Common myeloid progenitor, CD34-positive (primary cell): ENCODE data around the gene PCDHB12.
"Not testable (repeated sequence)": the region's sequence is repeated elsewhere in the genome, so short reads cannot be mapped to it uniquely, and the experiment has no call there.

Experiments
- CTCF ChIA-PET: fragments of 350-600 bp; sonication (Branson Sonifier 250); formaldehyde crosslinking; loops from one replicate; lab custom pipeline; 2021; ENCODE audit warnings: antibody characterized with exemption; lab: Charles Lee
- POLR2A ChIA-PET: fragments of 350-600 bp; sonication (Branson Sonifier 250); formaldehyde crosslinking; loops from one replicate; lab custom pipeline; 2021; ENCODE audit warnings: antibody characterized with exemption; lab: Charles Lee
- DNase-seq, 3 donors: peaks; one replicate each; pipeline versions ENCODE4 v3.0.0 to v3.0.0-alpha.2; 2013
- H3K27ac ChIP-seq, 2 experiments: 1 replicate in 1 of 2; 2 replicates in 1 of 2; pipeline ENCODE4 v1.7.0; 2013; ENCODE audit warnings: inconsistent platforms in 2 of 2, low read length in 2 of 2, mild to moderate bottlenecking in 2 of 2, low read depth in 1 of 2, moderate library complexity in 1 of 2; ENCODE audit not compliant: severe bottlenecking in 2 of 2, insufficient read depth in 1 of 2, poor library complexity in 1 of 2
- H3K27me3 ChIP-seq, 5 experiments: replicated peaks in 2 of 5; 1 replicate in 3 of 5; 2 replicates in 2 of 5; pipeline versions ENCODE4 v1.6.1 to v1.7.0; 2013; ENCODE audit warnings: low read length in 4 of 5, mild to moderate bottlenecking in 2 of 5, moderate library complexity in 2 of 5, inconsistent platforms in 1 of 5; ENCODE audit not compliant: insufficient read depth in 5 of 5, control insufficient read depth in 4 of 5
- H3K36me3 ChIP-seq, 4 experiments: 1 replicate in 2 of 4; 2 replicates in 2 of 4; pipeline versions ENCODE4 v1.6.1 to v1.7.0; 2013; ENCODE audit warnings: low read length in 3 of 4, control low read depth in 1 of 4, mild to moderate bottlenecking in 1 of 4; ENCODE audit not compliant: control insufficient read depth in 4 of 4, insufficient read depth in 4 of 4
- H3K4me1 ChIP-seq, 4 experiments: 1 replicate in 3 of 4; 2 replicates in 1 of 4; pipeline versions ENCODE4 v1.6.1 to v1.7.1; 2013; ENCODE audit warnings: low read length in 3 of 4, mild to moderate bottlenecking in 3 of 4, control low read depth in 1 of 4, inconsistent platforms in 1 of 4, moderate library complexity in 1 of 4; ENCODE audit not compliant: control insufficient read depth in 4 of 4, insufficient read depth in 4 of 4; ENCODE audit errors: control extremely low read depth in 1 of 4
- H3K4me3 ChIP-seq, 7 experiments: 1 replicate in 4 of 7; 2 replicates in 3 of 7; pipeline versions ENCODE4 v1.5.1 to v1.7.0; 2013; ENCODE audit warnings: mild to moderate bottlenecking in 7 of 7, low read length in 6 of 7, moderate library complexity in 6 of 7, inconsistent platforms in 2 of 7, low read depth in 2 of 7, control low read depth in 1 of 7; ENCODE audit not compliant: insufficient read depth in 4 of 7, control insufficient read depth in 1 of 7; ENCODE audit errors: extremely low read depth in 1 of 7
- H3K9me3 ChIP-seq, 5 experiments: 1 replicate in 4 of 5; 2 replicates in 1 of 5; pipeline versions ENCODE4 v1.6.1 to v1.7.1; 2013; ENCODE audit warnings: low read length in 4 of 5, mild to moderate bottlenecking in 2 of 5, inconsistent platforms in 1 of 5, low read depth in 1 of 5, moderate library complexity in 1 of 5; ENCODE audit not compliant: control insufficient read depth in 4 of 5, insufficient read depth in 2 of 5; ENCODE audit errors: control extremely low read depth in 1 of 5
- WGBS: methylation state at CpG from one replicate; pipeline ENCODE4 v1.1.5; 2013; ENCODE audit not compliant: insufficient coverage; 5-methylcytosine and 5-hydroxymethylcytosine counted together

The PCDHB12 gene

GRCh38 chr5:141241496-141241895, 33.0 kb downstream of the PCDHB12 start:
- CTCF ChIA-PET = no interaction called here
- WGBS = 18% methylated on average over 43 of the region's 43 CpGs

GRCh38 chr5:141245250-141245717, 36.8 kb downstream of the PCDHB12 start, which contains the start of gene PCDHB15:
PCDHB15 (plus strand) TSS chr5:141245395; CDS start chr5:141245579, 184 bp downstream.
- Histone ChIP-seq H3K27ac (no peak within 1 kb of the TSS), H3K27me3 (peaks cover 0 to 45% (median 13%) of the 10 kb centered on the region in 5 experiments), H3K9me3 (peaks cover 14 to 79% (median 51%) of the 10 kb centered on the region in 5 experiments), H3K4me1 (no peaks in the 10 kb centered on the region), H3K36me3 (no peaks in the 10 kb centered on the region), H3K4me3 (peak within 1 kb of the TSS in 5 of 7 experiments; percentile 1 to 39 (median 20))
- DNase-seq = peak; percentile 4 to 13 (median 11)
- ChIA-PET CTCF (no interaction called here), POLR2A (no interaction called here)
- WGBS = 15% methylated on average over 15 of the region's 16 CpGs

More at GRCh38 chr5:141241496-141241895, 33.0 kb downstream of the PCDHB12 start:
- POLR2A ChIA-PET = no interaction called here
- peaks cover 17 to 84% (median 50%) of the 10 kb centered on the region in 5 experiments for H3K9me3 ChIP-seq
- H3K27ac ChIP-seq = no peak overlapping the region
- no peak overlapping the region for H3K4me3 ChIP-seq
- DNase-seq = no peak
- H3K27me3 ChIP-seq = peaks cover 0 to 56% (median 13%) of the 10 kb centered on the region in 5 experiments
- no peaks in the 10 kb centered on the region for H3K36me3 ChIP-seq
- H3K4me1 ChIP-seq = no peaks in the 10 kb centered on the region

- DNase-seq, H3K4me1 ChIP-seq, H3K36me3 ChIP-seq, H3K4me3 ChIP-seq, H3K27ac ChIP-seq, POLR2A ChIA-PET, CTCF ChIA-PET: not testable (repeated sequence)
- Histone ChIP-seq H3K9me3 (peaks cover 14 to 73% (median 45%) of the 10 kb centered on the region in 5 experiments), H3K27me3 (peaks cover 0 to 28% (median 4%) of the 10 kb centered on the region in 5 experiments)
- WGBS = 29% methylated on average over 11 of the region's 42 CpGs
Observed at GRCh38 chr5:141246971-141247370, 38.5 kb downstream of the PCDHB12 start.

- H3K27ac ChIP-seq, H3K4me3 ChIP-seq, H3K4me1 ChIP-seq, H3K36me3 ChIP-seq, DNase-seq, CTCF ChIA-PET, POLR2A ChIA-PET: not testable (repeated sequence)
- Histone ChIP-seq H3K27me3 (peaks cover 0 to 24% (median 2%) of the 10 kb centered on the region in 5 experiments), H3K9me3 (peaks cover 11 to 69% (median 44%) of the 10 kb centered on the region in 5 experiments)
- 36% methylated on average over 19 of the region's 34 CpGs for WGBS
Observed at GRCh38 chr5:141247434-141247833, 38.9 kb downstream of the PCDHB12 start.

- CTCF ChIA-PET = no interaction called here
- peaks cover 13 to 70% (median 42%) of the 10 kb centered on the region in 5 experiments for H3K9me3 ChIP-seq
- H3K36me3 ChIP-seq = no peaks in the 10 kb centered on the region
- DNase-seq = no peak
- H3K4me1 ChIP-seq = no peaks in the 10 kb centered on the region
- H3K4me3 ChIP-seq = no peak overlapping the region
- H3K27ac ChIP-seq = no peak overlapping the region
- POLR2A ChIA-PET = no interaction called here
- H3K27me3 ChIP-seq = peaks cover 0 to 9% (median 2%) of the 10 kb centered on the region in 5 experiments
Observed at GRCh38 chr5:141250576-141250975, 42.1 kb downstream of the PCDHB12 start.

- no peak overlapping the region for H3K4me3 ChIP-seq
- no peak for DNase-seq
- H3K27me3 ChIP-seq = no peaks in the 10 kb centered on the region
- H3K36me3 ChIP-seq = no peaks in the 10 kb centered on the region
- H3K4me1 ChIP-seq = no peaks in the 10 kb centered on the region
- peaks cover 19 to 90% (median 38%) of the 10 kb centered on the region in 5 experiments for H3K9me3 ChIP-seq
- ChIA-PET POLR2A (no interaction called here), CTCF (no interaction called here)
- H3K27ac ChIP-seq = no peak overlapping the region
Observed at GRCh38 chr5:141258464-141258863, 49.9 kb downstream of the PCDHB12 start.

GRCh38 chr5:141258948-141259347, 50.4 kb downstream of the PCDHB12 start:
- H3K9me3 ChIP-seq = peaks cover 19 to 90% (median 41%) of the 10 kb centered on the region in 5 experiments
- POLR2A ChIA-PET = interaction anchor here (0.7 kb wide), 1 partner anchor 548 kb away, joined by 3 read pairs; no protein-coding TSS in a partner anchor
- no peaks in the 10 kb centered on the region for H3K27me3 ChIP-seq
- no peak overlapping the region for H3K27ac ChIP-seq
- DNase-seq = no peak
- H3K4me1 ChIP-seq = no peaks in the 10 kb centered on the region
- H3K36me3 ChIP-seq = no peaks in the 10 kb centered on the region
- H3K4me3 ChIP-seq = no peak overlapping the region
- CTCF ChIA-PET = no interaction called here
